Choroid plexus epithelial cell (primary cell): Measurements from ENCODE around the gene EARS2.
"Not testable (repeated sequence)": the region's sequence is repeated elsewhere in the genome, so short reads cannot be mapped to it uniquely, and the experiment has no call there.

Experiments used
- DNase-seq: peaks from one replicate; pipeline ENCODE4 v3.0.0-alpha.2; 2010; ENCODE audit warnings: low read depth
- H3K4me3 ChIP-seq: 2 replicates; pipeline ENCODE4 v1.5.1; 2011; ENCODE audit warnings: low read depth, mild to moderate bottlenecking, control low read depth, low read length, moderate library complexity
- CTCF ChIP-seq: conservative IDR thresholded peaks from 2 replicates; pipeline ENCODE4 v1.5.1; 2011; ENCODE audit warnings: low read depth, mild to moderate bottlenecking, control low read depth, inconsistent platforms, low read length, moderate library complexity

Gene EARS2

GRCh38 chr16:23587726-23588125, 30.6 kb upstream of the EARS2 start:
- no peak for TF ChIP-seq CTCF
- peak; percentile 87 for DNase-seq
- no peak overlapping the region for H3K4me3 ChIP-seq

- H3K4me3 ChIP-seq, result no peak overlapping the region
- TF ChIP-seq CTCF, result no peak
- DNase-seq, result no peak
Measured at GRCh38 chr16:23584186-23585076, 27.3 kb upstream of the EARS2 start.

GRCh38 chr16:23583271-23583670, 26.1 kb upstream of the EARS2 start:
- not testable (repeated sequence) for H3K4me3 ChIP-seq, DNase-seq

- H3K4me3 ChIP-seq, result no peak overlapping the region
- no peak for TF ChIP-seq CTCF
- no peak for DNase-seq
Measured at GRCh38 chr16:23581764-23582163, 24.6 kb upstream of the EARS2 start.

GRCh38 chr16:23580391-23580790, 23.2 kb upstream of the EARS2 start:
- H3K4me3 ChIP-seq, result no peak overlapping the region
- TF ChIP-seq CTCF, result no peak
- no peak for DNase-seq

- no peak overlapping the region for H3K4me3 ChIP-seq
- DNase-seq, result no peak
- TF ChIP-seq CTCF, result no peak
Measured at GRCh38 chr16:23579371-23579770, 22.2 kb upstream of the EARS2 start.

GRCh38 chr16:23578101-23578830, 21.1 kb upstream of the EARS2 start:
- H3K4me3 ChIP-seq, result no peak overlapping the region
- TF ChIP-seq CTCF, result no peak
- DNase-seq, result peak; percentile 55
